ENCODE data around the gene DPY19L1.
"Not testable (repeated sequence)": the region's sequence is repeated elsewhere in the genome, so short reads cannot be mapped to it uniquely, and the experiment has no call there.

Gene DPY19L1

GRCh38 chr7:35069084-35069483 is 31.8 kb upstream of the DPY19L1 start:
- not testable (repeated sequence) for H2BK12ac ChIP-seq (ENCODE audit: low read length); H3K4me1 ChIP-seq (ENCODE audit: control insufficient read depth in 2 of 2, insufficient read depth in 1 of 2, low read depth in 1 of 2, low read length in 2 of 2); H3K14ac ChIP-seq (ENCODE audit: low read length); DNase-seq (ENCODE audit: low spot score); H3K9ac ChIP-seq (ENCODE audit: low read depth, low read length, poor library complexity); H3K9me3 ChIP-seq (replicated peaks in 1 of 2; ENCODE audit: control insufficient read depth in 2 of 2, insufficient read depth in 1 of 2, low read depth in 1 of 2, low read length in 2 of 2); H2BK15ac ChIP-seq (ENCODE audit: low read length); H4K8ac ChIP-seq (ENCODE audit: low read depth, low read length); H3K4me3 ChIP-seq (ENCODE audit: low read length in 2 of 2); H3K4me2 ChIP-seq (ENCODE audit: insufficient read depth, low read length, poor library complexity, severe bottlenecking); H4K91ac ChIP-seq (ENCODE audit: low read depth, low read length, poor library complexity); H2BK120ac ChIP-seq (ENCODE audit: low read depth, low read length); H2AFZ ChIP-seq (ENCODE audit: low read length); H3K79me1 ChIP-seq (ENCODE audit: low read depth, low read length); H3K4ac ChIP-seq (ENCODE audit: low read length); H3K18ac ChIP-seq (ENCODE audit: low read length); H3K23ac ChIP-seq (ENCODE audit: low read depth, low read length, poor library complexity); H3K27ac ChIP-seq (replicated peaks; ENCODE audit: low read length); H2BK5ac ChIP-seq (ENCODE audit: low read length); H3K36me3 ChIP-seq (replicated peaks in 1 of 2; ENCODE audit: control insufficient read depth in 2 of 2, insufficient read depth in 2 of 2, low read length in 2 of 2); H3K27me3 ChIP-seq (ENCODE audit: control insufficient read depth in 3 of 3, insufficient read depth in 3 of 3, low read depth in 1 of 3, low read length in 3 of 3); H2AK5ac ChIP-seq (ENCODE audit: low read depth, low read length)
- no CpG with 5 or more reads among the region's 1 CpG for WGBS, 2 donors (ENCODE audit: extremely low coverage in 2 of 2, insufficient read length in 2 of 2, insufficient replicate concordance in 1 of 2)

GRCh38 chr7:35065382-35065781 is 28.1 kb upstream of the DPY19L1 start:
- H2BK12ac ChIP-seq (ENCODE audit: low read length); H4K8ac ChIP-seq (ENCODE audit: low read depth, low read length); H3K4ac ChIP-seq (ENCODE audit: low read length); H3K9me3 ChIP-seq (replicated peaks in 1 of 2; ENCODE audit: control insufficient read depth in 2 of 2, insufficient read depth in 1 of 2, low read depth in 1 of 2, low read length in 2 of 2); H2AK5ac ChIP-seq (ENCODE audit: low read depth, low read length); H3K4me2 ChIP-seq (ENCODE audit: insufficient read depth, low read length, poor library complexity, severe bottlenecking); H3K4me3 ChIP-seq (ENCODE audit: low read length in 2 of 2); DNase-seq (ENCODE audit: low spot score); H2AFZ ChIP-seq (ENCODE audit: low read length); H3K18ac ChIP-seq (ENCODE audit: low read length); H3K4me1 ChIP-seq (ENCODE audit: control insufficient read depth in 2 of 2, insufficient read depth in 1 of 2, low read depth in 1 of 2, low read length in 2 of 2); H4K91ac ChIP-seq (ENCODE audit: low read depth, low read length, poor library complexity); H3K14ac ChIP-seq (ENCODE audit: low read length); H3K27ac ChIP-seq (replicated peaks; ENCODE audit: low read length); H3K23ac ChIP-seq (ENCODE audit: low read depth, low read length, poor library complexity); H2BK15ac ChIP-seq (ENCODE audit: low read length); H3K27me3 ChIP-seq (ENCODE audit: control insufficient read depth in 3 of 3, insufficient read depth in 3 of 3, low read depth in 1 of 3, low read length in 3 of 3); H3K79me1 ChIP-seq (ENCODE audit: low read depth, low read length); H3K9ac ChIP-seq (ENCODE audit: low read depth, low read length, poor library complexity); H2BK5ac ChIP-seq (ENCODE audit: low read length); H3K36me3 ChIP-seq (replicated peaks in 1 of 2; ENCODE audit: control insufficient read depth in 2 of 2, insufficient read depth in 2 of 2, low read length in 2 of 2); H2BK120ac ChIP-seq (ENCODE audit: low read depth, low read length): not testable (repeated sequence)
- WGBS, 2 donors (ENCODE audit: extremely low coverage in 2 of 2, insufficient read length in 2 of 2, insufficient replicate concordance in 1 of 2): no CpG with 5 or more reads among the region's 2 CpGs

GRCh38 chr7:35058571-35058970 is 21.3 kb upstream of the DPY19L1 start:
- not testable (repeated sequence) for H3K27ac ChIP-seq (replicated peaks; ENCODE audit: low read length); H4K91ac ChIP-seq (ENCODE audit: low read depth, low read length, poor library complexity); H4K8ac ChIP-seq (ENCODE audit: low read depth, low read length); H3K4me2 ChIP-seq (ENCODE audit: insufficient read depth, low read length, poor library complexity, severe bottlenecking); H2BK15ac ChIP-seq (ENCODE audit: low read length); H2BK120ac ChIP-seq (ENCODE audit: low read depth, low read length); H2BK5ac ChIP-seq (ENCODE audit: low read length); H3K4me3 ChIP-seq (ENCODE audit: low read length in 2 of 2); H3K79me1 ChIP-seq (ENCODE audit: low read depth, low read length); H3K27me3 ChIP-seq (ENCODE audit: control insufficient read depth in 3 of 3, insufficient read depth in 3 of 3, low read depth in 1 of 3, low read length in 3 of 3); H3K4me1 ChIP-seq (ENCODE audit: control insufficient read depth in 2 of 2, insufficient read depth in 1 of 2, low read depth in 1 of 2, low read length in 2 of 2); DNase-seq (ENCODE audit: low spot score); H3K18ac ChIP-seq (ENCODE audit: low read length); H3K9ac ChIP-seq (ENCODE audit: low read depth, low read length, poor library complexity); H2BK12ac ChIP-seq (ENCODE audit: low read length); H3K14ac ChIP-seq (ENCODE audit: low read length); H2AK5ac ChIP-seq (ENCODE audit: low read depth, low read length); H3K9me3 ChIP-seq (replicated peaks in 1 of 2; ENCODE audit: control insufficient read depth in 2 of 2, insufficient read depth in 1 of 2, low read depth in 1 of 2, low read length in 2 of 2); H2AFZ ChIP-seq (ENCODE audit: low read length); H3K4ac ChIP-seq (ENCODE audit: low read length); H3K23ac ChIP-seq (ENCODE audit: low read depth, low read length, poor library complexity); H3K36me3 ChIP-seq (replicated peaks in 1 of 2; ENCODE audit: control insufficient read depth in 2 of 2, insufficient read depth in 2 of 2, low read length in 2 of 2)
- no CpG with 5 or more reads among the region's 3 CpGs for WGBS, 2 donors (ENCODE audit: extremely low coverage in 2 of 2, insufficient read length in 2 of 2, insufficient replicate concordance in 1 of 2)

- H2BK15ac ChIP-seq (ENCODE audit: low read length); H2BK12ac ChIP-seq (ENCODE audit: low read length); H2AK5ac ChIP-seq (ENCODE audit: low read depth, low read length); H3K4me3 ChIP-seq (ENCODE audit: low read length in 2 of 2); H3K79me1 ChIP-seq (ENCODE audit: low read depth, low read length); H3K4me2 ChIP-seq (ENCODE audit: insufficient read depth, low read length, poor library complexity, severe bottlenecking); H3K23ac ChIP-seq (ENCODE audit: low read depth, low read length, poor library complexity); H3K27me3 ChIP-seq (ENCODE audit: control insufficient read depth in 3 of 3, insufficient read depth in 3 of 3, low read depth in 1 of 3, low read length in 3 of 3); H4K91ac ChIP-seq (ENCODE audit: low read depth, low read length, poor library complexity); H3K4me1 ChIP-seq (ENCODE audit: control insufficient read depth in 2 of 2, insufficient read depth in 1 of 2, low read depth in 1 of 2, low read length in 2 of 2); H4K8ac ChIP-seq (ENCODE audit: low read depth, low read length); H3K27ac ChIP-seq (replicated peaks; ENCODE audit: low read length); DNase-seq (ENCODE audit: low spot score); H2BK5ac ChIP-seq (ENCODE audit: low read length); H3K18ac ChIP-seq (ENCODE audit: low read length); H3K14ac ChIP-seq (ENCODE audit: low read length); H3K36me3 ChIP-seq (replicated peaks in 1 of 2; ENCODE audit: control insufficient read depth in 2 of 2, insufficient read depth in 2 of 2, low read length in 2 of 2); H3K9ac ChIP-seq (ENCODE audit: low read depth, low read length, poor library complexity); H2BK120ac ChIP-seq (ENCODE audit: low read depth, low read length); H3K4ac ChIP-seq (ENCODE audit: low read length); H3K9me3 ChIP-seq (replicated peaks in 1 of 2; ENCODE audit: control insufficient read depth in 2 of 2, insufficient read depth in 1 of 2, low read depth in 1 of 2, low read length in 2 of 2); H2AFZ ChIP-seq (ENCODE audit: low read length): not testable (repeated sequence)
- no CpG with 5 or more reads among the region's 11 CpGs for WGBS, 2 donors (ENCODE audit: extremely low coverage in 2 of 2, insufficient read length in 2 of 2, insufficient replicate concordance in 1 of 2)
These were observed 20.5 kb upstream of the DPY19L1 start for GRCh38 chr7:35057505-35058451.
